Immature natural killer cell (primary cell): ENCODE results near the gene NBPF19. TPM values are rescaled to one million over a fixed set of nuclear protein-coding genes. Genes with fewer than 3 reads are reported as not detected.
A peak's percentile ranks its signal among the peaks of the same experiment; 100 is the strongest.
"Not testable (repeated sequence)": the region's sequence is repeated elsewhere in the genome, so short reads cannot be mapped to it uniquely, and the experiment has no call there.

Source experiments
- DNase-seq, 3 donors: peaks; one replicate each; pipeline ENCODE4 v3.0.0; 2022; ENCODE audit warnings: mixed read lengths in 1 of 3
- H3K27ac Mint-ChIP-seq, 6 donors: one replicate each; pipeline ENCODE4 v1.8.0; 2020; ENCODE audit warnings: mixed read lengths in 6 of 6, mild to moderate bottlenecking in 5 of 6, inconsistent platforms in 4 of 6, moderate library complexity in 3 of 6
- H3K27me3 Mint-ChIP-seq, 3 donors: one replicate each; pipeline ENCODE4 v1.8.0; 2020 to 2021; ENCODE audit warnings: low read depth in 3 of 3, mild to moderate bottlenecking in 3 of 3, mixed read lengths in 3 of 3, moderate library complexity in 3 of 3, inconsistent platforms in 1 of 3
- H3K36me3 Mint-ChIP-seq, 3 donors: one replicate each; pipeline ENCODE4 v1.8.0; 2020; ENCODE audit warnings: mixed read lengths in 3 of 3, inconsistent platforms in 2 of 3, mild to moderate bottlenecking in 2 of 3
- H3K4me1 Mint-ChIP-seq, 2 donors: one replicate each; pipeline ENCODE4 v1.8.0; 2020; ENCODE audit warnings: inconsistent platforms in 2 of 2, mild to moderate bottlenecking in 2 of 2, mixed read lengths in 2 of 2, moderate library complexity in 1 of 2
- H3K4me3 Mint-ChIP-seq, 5 donors: one replicate each; pipeline ENCODE4 v1.8.0; 2020; ENCODE audit warnings: mild to moderate bottlenecking in 5 of 5, mixed read lengths in 5 of 5, inconsistent platforms in 3 of 5, moderate library complexity in 3 of 5
- H3K9me3 Mint-ChIP-seq, 6 donors: one replicate each; pipeline ENCODE4 v1.8.0; 2020; ENCODE audit warnings: mild to moderate bottlenecking in 6 of 6, mixed read lengths in 6 of 6, inconsistent platforms in 4 of 6, moderate library complexity in 3 of 6
- polyA plus RNA-seq, 3 donors: library from polyadenylated mRNA; unstranded; fragments of 300-500 nt; fragmentation: Illumina TruSeq; gene quantifications; one replicate each; pipeline ENCODE4 v1.2.3, GENCODE V29; 2021

Gene NBPF19, protein sequence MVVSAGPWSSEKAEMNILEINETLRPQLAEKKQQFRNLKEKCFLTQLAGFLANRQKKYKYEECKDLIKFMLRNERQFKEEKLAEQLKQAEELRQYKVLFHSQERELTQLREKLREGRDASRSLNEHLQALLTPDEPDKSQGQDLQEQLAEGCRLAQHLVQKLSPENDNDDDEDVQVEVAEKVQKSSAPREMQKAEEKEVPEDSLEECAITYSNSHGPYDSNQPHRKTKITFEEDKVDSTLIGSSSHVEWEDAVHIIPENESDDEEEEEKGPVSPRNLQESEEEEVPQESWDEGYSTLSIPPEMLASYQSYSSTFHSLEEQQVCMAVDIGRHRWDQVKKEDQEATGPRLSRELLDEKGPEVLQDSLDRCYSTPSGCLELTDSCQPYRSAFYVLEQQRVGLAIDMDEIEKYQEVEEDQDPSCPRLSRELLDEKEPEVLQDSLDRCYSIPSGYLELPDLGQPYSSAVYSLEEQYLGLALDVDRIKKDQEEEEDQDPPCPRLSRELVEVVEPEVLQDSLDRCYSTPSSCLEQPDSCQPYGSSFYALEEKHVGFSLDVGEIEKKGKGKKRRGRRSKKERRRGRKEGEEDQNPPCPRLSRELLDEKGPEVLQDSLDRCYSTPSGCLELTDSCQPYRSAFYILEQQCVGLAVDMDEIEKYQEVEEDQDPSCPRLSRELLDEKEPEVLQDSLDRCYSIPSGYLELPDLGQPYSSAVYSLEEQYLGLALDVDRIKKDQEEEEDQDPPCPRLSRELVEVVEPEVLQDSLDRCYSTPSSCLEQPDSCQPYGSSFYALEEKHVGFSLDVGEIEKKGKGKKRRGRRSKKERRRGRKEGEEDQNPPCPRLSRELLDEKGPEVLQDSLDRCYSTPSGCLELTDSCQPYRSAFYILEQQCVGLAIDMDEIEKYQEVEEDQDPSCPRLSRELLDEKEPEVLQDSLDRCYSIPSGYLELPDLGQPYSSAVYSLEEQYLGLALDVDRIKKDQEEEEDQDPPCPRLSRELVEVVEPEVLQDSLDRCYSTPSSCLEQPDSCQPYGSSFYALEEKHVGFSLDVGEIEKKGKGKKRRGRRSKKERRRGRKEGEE (N-terminal part only)
- 1 to 10 TPM in 2 of 3 donors, under 1 TPM in 1; 0.87 to 3.9 (median 1.3) TPM for polyA plus RNA-seq

GRCh38 chr1:149474745-149475144 lies at the start of gene NBPF19:
NBPF19 (plus strand) TSS chr1:149475045; CDS start chr1:149475933, 888 bp downstream.
- not testable (repeated sequence) for DNase-seq, H3K4me3 Mint-ChIP-seq, H3K4me1 Mint-ChIP-seq, H3K27ac Mint-ChIP-seq, H3K27me3 Mint-ChIP-seq, H3K36me3 Mint-ChIP-seq, H3K9me3 Mint-ChIP-seq

- not testable (repeated sequence) for H3K36me3 Mint-ChIP-seq, H3K27ac Mint-ChIP-seq, H3K9me3 Mint-ChIP-seq, H3K4me3 Mint-ChIP-seq, DNase-seq, H3K4me1 Mint-ChIP-seq, H3K27me3 Mint-ChIP-seq
Measured at GRCh38 chr1:149428317-149428716, 46.5 kb upstream of the NBPF19 start.

DNA sequence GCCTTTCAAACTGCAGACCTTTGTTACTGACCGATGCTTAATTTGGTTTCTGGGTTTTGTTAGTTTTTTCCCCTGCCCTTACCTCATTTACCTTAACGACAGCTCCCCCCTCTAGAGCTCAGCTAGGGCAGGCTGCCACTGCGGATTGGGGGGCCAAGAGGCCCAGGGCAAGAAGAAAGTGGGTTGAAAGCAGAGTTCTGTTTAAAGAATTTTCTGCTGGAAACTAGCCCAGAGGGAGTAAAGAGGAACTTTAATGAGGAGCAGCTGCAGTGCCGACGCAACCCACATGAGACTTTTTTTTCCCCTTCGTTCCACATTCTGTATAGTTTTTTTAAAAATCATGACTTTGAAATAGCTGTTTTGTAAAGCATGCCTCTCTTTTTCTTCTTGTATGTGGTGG lies 29.4 kb upstream of the NBPF19 start:
- H3K36me3 Mint-ChIP-seq, DNase-seq, H3K9me3 Mint-ChIP-seq, H3K4me3 Mint-ChIP-seq, H3K27me3 Mint-ChIP-seq: not testable (repeated sequence)
- Mint-ChIP-seq H3K27ac (peak overlapping the region in 1 of 6 donors; percentile 40), H3K4me1 (peaks cover 16 to 23% of the 10 kb centered on the region in 2 donors)

- H3K36me3 Mint-ChIP-seq, H3K27ac Mint-ChIP-seq, H3K27me3 Mint-ChIP-seq, H3K4me1 Mint-ChIP-seq, DNase-seq, H3K9me3 Mint-ChIP-seq, H3K4me3 Mint-ChIP-seq: not testable (repeated sequence)
Measured at GRCh38 chr1:149452196-149452595, 22.6 kb upstream of the NBPF19 start.

DNA sequence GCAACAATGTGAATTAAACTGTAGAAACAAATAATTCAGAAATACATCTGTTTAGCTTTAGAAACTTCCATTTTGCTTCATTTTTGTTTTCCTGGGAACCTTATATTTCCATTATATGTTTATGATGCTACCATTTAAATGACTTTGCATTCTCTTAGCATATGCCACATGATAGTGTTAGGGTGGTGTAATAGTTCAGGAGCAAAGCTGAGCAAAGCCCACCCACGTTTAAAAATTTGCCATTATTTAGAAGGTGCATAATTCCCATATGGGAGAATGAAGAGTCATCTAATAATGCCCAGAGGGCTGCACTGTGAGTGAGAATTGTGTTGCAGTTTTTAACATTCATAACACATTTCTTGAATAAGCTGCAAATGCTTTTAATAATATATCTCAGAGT lies 22.2 kb upstream of the NBPF19 start:
- not testable (repeated sequence) for H3K4me3 Mint-ChIP-seq, H3K36me3 Mint-ChIP-seq, H3K27ac Mint-ChIP-seq, DNase-seq, H3K4me1 Mint-ChIP-seq, H3K27me3 Mint-ChIP-seq, H3K9me3 Mint-ChIP-seq

DNA sequence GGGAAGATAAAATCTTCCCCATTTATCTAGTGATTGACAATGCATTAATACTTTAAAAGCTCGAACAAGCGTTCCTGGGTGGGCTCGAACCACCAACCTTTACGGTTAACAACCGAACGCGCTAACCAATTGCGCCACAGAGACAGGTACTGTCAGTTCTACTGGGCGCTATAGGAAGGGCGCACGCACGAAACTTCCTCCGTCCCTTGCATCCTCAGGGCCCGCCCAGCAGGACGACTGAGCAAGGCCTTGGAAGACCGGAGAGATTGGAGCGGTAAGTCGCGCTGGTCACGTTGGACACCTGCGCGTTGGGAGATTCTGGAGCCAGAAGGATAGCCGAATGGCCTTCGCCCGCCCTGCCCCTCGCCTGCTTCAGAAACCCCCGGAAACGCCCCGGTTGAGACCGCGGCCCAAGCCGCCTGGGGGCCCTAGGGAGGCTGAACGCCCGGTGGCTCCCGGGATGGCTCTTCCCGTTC lies 83.5 kb downstream of the NBPF19 start:
- H3K36me3 Mint-ChIP-seq, H3K27me3 Mint-ChIP-seq, H3K9me3 Mint-ChIP-seq: not testable (repeated sequence)
- peak; percentile 48 to 60 (median 58) for DNase-seq
- peak overlapping the region; percentile 76 to 91 (median 82) for H3K27ac Mint-ChIP-seq
- H3K4me1 Mint-ChIP-seq: peaks cover 6 to 14% of the 10 kb centered on the region in 2 donors
- H3K4me3 Mint-ChIP-seq: peak overlapping the region; percentile 86 to 88 (median 87)

GRCh38 chr1:149561806-149562205 lies 87.0 kb downstream of the NBPF19 start:
- H3K27me3 Mint-ChIP-seq, H3K9me3 Mint-ChIP-seq, DNase-seq, H3K4me3 Mint-ChIP-seq, H3K36me3 Mint-ChIP-seq: not testable (repeated sequence)
- H3K4me1 Mint-ChIP-seq: peaks cover 11 to 16% of the 10 kb centered on the region in 2 donors
- peak overlapping the region in 1 of 6 donors; percentile 12 for H3K27ac Mint-ChIP-seq

- not testable (repeated sequence) for DNase-seq, H3K27ac Mint-ChIP-seq, H3K36me3 Mint-ChIP-seq, H3K4me3 Mint-ChIP-seq, H3K9me3 Mint-ChIP-seq, H3K27me3 Mint-ChIP-seq
- H3K4me1 Mint-ChIP-seq: peaks cover 5 to 10% of the 10 kb centered on the region in 2 donors
Measured at GRCh38 chr1:149565485-149565884, 90.6 kb downstream of the NBPF19 start.

DNA sequence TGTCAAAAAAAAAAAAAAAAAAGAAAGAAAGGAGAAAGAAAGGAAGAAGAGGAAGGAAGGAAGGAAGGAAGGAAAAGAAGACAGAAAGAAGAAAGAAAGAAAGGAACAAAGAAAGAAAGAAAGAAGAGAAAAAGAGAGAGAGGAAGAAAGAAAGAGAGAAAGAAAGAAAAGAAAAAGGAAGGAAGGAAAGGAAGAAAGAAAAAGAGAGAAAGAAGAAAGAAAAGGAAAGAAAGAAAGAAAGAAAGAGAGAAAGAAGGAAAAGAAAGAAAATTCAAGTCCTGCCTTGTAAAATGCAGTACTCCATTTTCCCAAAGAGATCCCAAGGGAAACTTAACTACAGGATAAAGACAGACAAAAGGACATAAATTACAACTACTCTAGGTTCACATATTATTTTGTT lies 97.9 kb downstream of the NBPF19 start:
- H3K27ac Mint-ChIP-seq: peak overlapping the region in 1 of 6 donors; percentile 40
- H3K4me3 Mint-ChIP-seq, DNase-seq, H3K4me1 Mint-ChIP-seq, H3K9me3 Mint-ChIP-seq, H3K36me3 Mint-ChIP-seq, H3K27me3 Mint-ChIP-seq: not testable (repeated sequence)

DNA sequence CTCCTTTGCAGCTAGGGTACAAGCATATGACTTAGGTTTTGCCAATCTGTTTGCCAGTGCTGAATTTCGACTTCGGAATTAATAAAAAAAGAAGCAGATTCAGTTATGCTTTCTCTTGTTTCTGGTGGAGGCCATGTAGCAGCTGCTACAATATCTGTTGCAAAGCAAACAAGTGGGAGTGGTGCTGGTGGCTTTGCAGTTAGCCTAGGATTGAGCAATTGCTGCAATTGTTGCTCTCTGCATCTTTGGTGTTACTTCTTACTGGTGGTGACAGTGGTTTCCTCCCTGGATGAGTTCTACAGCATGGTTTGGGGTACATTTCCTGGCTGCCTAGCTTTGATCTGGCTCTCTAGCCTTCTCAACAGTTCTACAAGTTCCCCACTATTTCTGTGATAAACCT lies 110.7 kb downstream of the NBPF19 start:
- H3K36me3 Mint-ChIP-seq, H3K27me3 Mint-ChIP-seq, H3K4me1 Mint-ChIP-seq, H3K9me3 Mint-ChIP-seq: not testable (repeated sequence)
- peak overlapping the region in 5 of 6 donors; percentile 48 to 72 (median 70) for H3K27ac Mint-ChIP-seq
- peak; percentile 69 to 80 (median 76) for DNase-seq
- H3K4me3 Mint-ChIP-seq: peak overlapping the region; percentile 36 to 77 (median 42)

Other genes starting within 250 kb of the NBPF19 start
- gene PPIAL4C, start 108.8 kb downstream of the NBPF19 start, polyA plus RNA-seq: not detected